ENCODE results near the gene TMEM229B. TPM values are rescaled to one million over a fixed set of nuclear protein-coding genes. Genes with fewer than 3 reads are reported as not detected.

Gene TMEM229B
- total RNA-seq, 4 donors from 2014 or later = 0.84 to 6.6 (median 1.3) TPM

GRCh38 chr14:67510121-67510520 lies 21.6 kb upstream of the TMEM229B start:
- no peak for ATAC-seq (ENCODE audit: low FRiP score)
- DNase-seq (ENCODE audit: low spot score) = no peak
- TF ChIP-seq CTCF (IDR thresholded peaks at IDR 0.05) = no peak

- ATAC-seq (ENCODE audit: low FRiP score) (no peak), DNase-seq (ENCODE audit: low spot score) (no peak)
- TF ChIP-seq CTCF (IDR thresholded peaks at IDR 0.05) = no peak
Observed at GRCh38 chr14:67508956-67509355, 20.4 kb upstream of the TMEM229B start.

- no peak for ATAC-seq (ENCODE audit: low FRiP score)
- DNase-seq (ENCODE audit: low spot score) = no peak
- no peak for TF ChIP-seq CTCF (IDR thresholded peaks at IDR 0.05)
Observed at GRCh38 chr14:67505254-67505653, 16.7 kb upstream of the TMEM229B start.

DNA sequence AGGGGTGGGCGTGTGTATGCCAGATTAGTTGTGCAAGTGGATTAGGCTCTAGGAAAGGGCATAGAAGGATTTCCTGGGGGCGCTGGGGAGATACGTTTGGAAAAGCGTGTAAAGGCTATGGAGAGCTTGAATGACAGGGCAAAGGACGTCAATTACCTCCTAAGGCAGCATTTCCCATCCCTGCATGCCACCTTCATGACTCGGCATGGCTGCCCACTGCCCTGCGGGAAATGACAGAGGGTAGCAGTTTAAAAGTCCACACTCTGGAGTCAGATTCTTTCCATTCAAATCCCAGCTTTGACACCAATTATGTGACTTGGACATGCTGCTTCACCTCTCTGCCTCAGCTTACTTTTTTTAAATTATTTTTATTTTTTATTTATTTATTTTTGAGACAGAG lies 14.8 kb upstream of the TMEM229B start:
- DNase-seq (ENCODE audit: low spot score) = no peak
- TF ChIP-seq CTCF (IDR thresholded peaks at IDR 0.05) = no peak

GRCh38 chr14:67502867-67503266 lies 14.3 kb upstream of the TMEM229B start:
- DNase-seq (ENCODE audit: low spot score) (no peak), ATAC-seq (ENCODE audit: low FRiP score) (no peak)
- TF ChIP-seq CTCF (IDR thresholded peaks at IDR 0.05) = no peak

More for the DNA sequence above, 14.8 kb upstream of the TMEM229B start:
- no peak for ATAC-seq (ENCODE audit: low FRiP score)

- ATAC-seq (ENCODE audit: low FRiP score) (no peak), DNase-seq (ENCODE audit: low spot score) (no peak)
- TF ChIP-seq CTCF (IDR thresholded peaks at IDR 0.05) = no peak
Observed at GRCh38 chr14:67501670-67502069, 13.1 kb upstream of the TMEM229B start.

- ATAC-seq (ENCODE audit: low FRiP score) = no peak
- DNase-seq (ENCODE audit: low spot score) = no peak
- no peak for TF ChIP-seq CTCF (IDR thresholded peaks at IDR 0.05)
Observed at GRCh38 chr14:67500981-67501380, 12.5 kb upstream of the TMEM229B start.

All from omental fat pad (tissue), 4 donors.